ENCODE data around the gene CARD9.

DNA sequence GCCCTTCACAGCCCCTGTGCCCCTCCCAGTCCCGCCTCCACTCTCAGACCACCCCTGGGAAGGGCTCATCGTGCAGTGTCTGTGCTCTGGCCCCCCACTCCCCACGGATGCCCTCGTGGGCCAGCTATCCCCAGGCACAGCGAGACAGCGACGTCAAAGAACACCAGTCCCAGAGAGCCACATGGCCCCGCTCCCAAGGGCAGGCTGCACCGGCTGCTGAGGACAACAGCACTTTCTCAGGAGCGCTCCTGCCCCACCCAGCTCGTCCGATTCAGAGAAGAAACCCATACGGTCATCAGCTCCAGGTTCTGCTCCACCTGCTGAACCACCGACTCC is 31.3 kb upstream of the CARD9 start:
- TF ChIP-seq, protein P1, sequence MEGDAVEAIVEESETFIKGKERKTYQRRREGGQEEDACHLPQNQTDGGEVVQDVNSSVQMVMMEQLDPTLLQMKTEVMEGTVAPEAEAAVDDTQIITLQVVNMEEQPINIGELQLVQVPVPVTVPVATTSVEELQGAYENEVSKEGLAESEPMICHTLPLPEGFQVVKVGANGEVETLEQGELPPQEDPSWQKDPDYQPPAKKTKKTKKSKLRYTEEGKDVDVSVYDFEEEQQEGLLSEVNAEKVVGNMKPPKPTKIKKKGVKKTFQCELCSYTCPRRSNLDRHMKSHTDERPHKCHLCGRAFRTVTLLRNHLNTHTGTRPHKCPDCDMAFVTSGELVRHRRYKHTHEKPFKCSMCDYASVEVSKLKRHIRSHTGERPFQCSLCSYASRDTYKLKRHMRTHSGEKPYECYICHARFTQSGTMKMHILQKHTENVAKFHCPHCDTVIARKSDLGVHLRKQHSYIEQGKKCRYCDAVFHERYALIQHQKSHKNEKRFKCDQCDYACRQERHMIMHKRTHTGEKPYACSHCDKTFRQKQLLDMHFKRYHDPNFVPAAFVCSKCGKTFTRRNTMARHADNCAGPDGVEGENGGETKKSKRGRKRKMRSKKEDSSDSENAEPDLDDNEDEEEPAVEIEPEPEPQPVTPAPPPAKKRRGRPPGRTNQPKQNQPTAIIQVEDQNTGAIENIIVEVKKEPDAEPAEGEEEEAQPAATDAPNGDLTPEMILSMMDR (conservative IDR thresholded peaks at IDR 0.05) = no peak
- no peak for TF ChIP-seq EZH2 (IDR thresholded peaks at IDR 0.05; ENCODE audit: low read depth)

Data from PC-9 (cell line).